Naive B cell (primary cell): Measurements from ENCODE around the gene GALR1. TPM values are rescaled to one million over a fixed set of nuclear protein-coding genes. Genes with fewer than 3 reads are reported as not detected.
"Not testable (repeated sequence)": the region's sequence is repeated elsewhere in the genome, so short reads cannot be mapped to it uniquely, and the experiment has no call there.

Experiments
- ATAC-seq, 2 donors: fragments of 150-1000 bp; cut with Tn5 transposase; 2 replicates each; pipeline ENCODE4 v1.10.0; 2021; ENCODE audit warnings: low read depth in 2 of 2, mild to moderate bottlenecking in 2 of 2, moderate library complexity in 2 of 2
- DNase-seq: peaks from one replicate; pipeline ENCODE4 v3.0.0; 2022
- H3K27ac Mint-ChIP-seq, 6 donors: one replicate each; pipeline ENCODE4 v1.8.0; 2020 to 2022; ENCODE audit warnings: mild to moderate bottlenecking in 6 of 6, mixed read lengths in 6 of 6, moderate library complexity in 5 of 6, inconsistent platforms in 2 of 6
- H3K27me3 Mint-ChIP-seq, 3 donors: one replicate each; pipeline ENCODE4 v1.8.0; 2021 to 2022; ENCODE audit warnings: mixed read lengths in 3 of 3, mild to moderate bottlenecking in 1 of 3
- H3K36me3 Mint-ChIP-seq, 2 donors: one replicate each; pipeline ENCODE4 v1.8.0; 2020 to 2022; ENCODE audit warnings: mixed read lengths in 2 of 2, inconsistent platforms in 1 of 2, mild to moderate bottlenecking in 1 of 2
- H3K4me1 Mint-ChIP-seq, 3 donors: one replicate each; pipeline ENCODE4 v1.8.0; 2020 to 2022; ENCODE audit warnings: mixed read lengths in 3 of 3, inconsistent platforms in 1 of 3, mild to moderate bottlenecking in 1 of 3, moderate library complexity in 1 of 3
- H3K4me3 Mint-ChIP-seq, 8 donors: one replicate each; pipeline ENCODE4 v1.8.0; 2020 to 2022; ENCODE audit warnings: mild to moderate bottlenecking in 8 of 8, mixed read lengths in 8 of 8, moderate library complexity in 8 of 8, inconsistent platforms in 2 of 8
- H3K9me3 Mint-ChIP-seq, 7 donors: one replicate each; pipeline ENCODE4 v1.8.0; 2020 to 2022; ENCODE audit warnings: mixed read lengths in 7 of 7, mild to moderate bottlenecking in 5 of 7, inconsistent platforms in 2 of 7, moderate library complexity in 1 of 7
- polyA plus RNA-seq, 6 donors: library from polyadenylated mRNA; unstranded; fragments of 300-500 nt; fragmentation: Illumina TruSeq; gene quantifications; one replicate each; pipeline ENCODE4 v1.2.3, GENCODE V29; 2021; ENCODE audit warnings: low read depth in 6 of 6

The GALR1 gene
- polyA plus RNA-seq, 6 donors from 2014 or later: not detected

GRCh38 chr18:77262643-77263465 lies 13.2 kb downstream of the GALR1 start:
- Mint-ChIP-seq H3K4me1 (no peaks in the 10 kb centered on the region), H3K9me3 (peaks cover 8 to 27% (median 15%) of the 10 kb centered on the region in 7 donors), H3K4me3 (no peak overlapping the region), H3K27ac (no peak overlapping the region), H3K36me3 (peaks cover 0 to 17% of the 10 kb centered on the region in 2 donors), H3K27me3 (peaks cover 1 to 41% (median 29%) of the 10 kb centered on the region in 3 donors)
- DNase-seq: no peak
- ATAC-seq: no peak

DNA sequence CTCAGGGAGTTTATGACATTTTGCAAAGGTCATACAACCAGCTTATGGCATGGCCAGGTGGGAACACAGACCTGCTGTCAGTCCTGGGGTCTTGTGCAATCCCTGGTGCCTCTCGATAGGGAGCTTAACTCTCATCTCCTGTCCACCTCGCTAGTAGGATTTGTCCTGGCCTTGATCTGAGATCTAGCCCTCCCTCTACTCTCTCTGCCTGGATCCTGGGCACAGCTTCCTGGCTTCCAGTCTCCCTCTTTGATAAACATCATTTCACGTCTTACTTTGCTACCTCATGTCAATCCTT lies 13.8 kb downstream of the GALR1 start:
- Mint-ChIP-seq H3K4me3 (no peak overlapping the region), H3K9me3 (peaks cover 8 to 27% (median 15%) of the 10 kb centered on the region in 7 donors), H3K27ac (no peak overlapping the region), H3K27me3 (peaks cover 3 to 41% (median 29%) of the 10 kb centered on the region in 3 donors), H3K36me3 (peaks cover 0 to 15% of the 10 kb centered on the region in 2 donors), H3K4me1 (no peaks in the 10 kb centered on the region)
- ATAC-seq (no peak), DNase-seq (no peak)

- no peak overlapping the region for H3K4me3 Mint-ChIP-seq
These were observed 18.3 kb downstream of the GALR1 start for GRCh38 chr18:77267969-77268368.

DNA sequence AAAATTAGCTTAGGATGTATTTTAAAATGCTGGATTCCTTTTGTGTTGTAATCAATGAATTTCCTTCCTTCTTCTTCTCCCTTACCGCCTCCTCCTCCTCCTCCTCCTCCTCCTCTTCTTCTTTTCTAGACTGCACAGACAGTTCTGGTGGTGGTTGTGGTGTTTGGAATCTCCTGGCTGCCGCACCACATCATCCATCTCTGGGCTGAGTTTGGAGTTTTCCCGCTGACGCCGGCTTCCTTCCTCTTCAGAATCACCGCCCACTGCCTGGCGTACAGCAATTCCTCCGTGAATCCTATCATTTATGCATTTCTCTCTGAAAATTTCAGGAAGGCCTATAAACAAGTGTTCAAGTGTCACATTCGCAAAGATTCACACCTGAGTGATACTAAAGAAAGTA lies 18.8 kb downstream of the GALR1 start:
- DNase-seq (no peak), ATAC-seq (no peak)
- H3K4me1 Mint-ChIP-seq: no peaks in the 10 kb centered on the region
- H3K27ac Mint-ChIP-seq: no peak overlapping the region
- H3K9me3 Mint-ChIP-seq: peaks cover 8 to 26% (median 13%) of the 10 kb centered on the region in 7 donors
- H3K36me3 Mint-ChIP-seq: peaks cover 0 to 11% of the 10 kb centered on the region in 2 donors
- no peak overlapping the region for H3K4me3 Mint-ChIP-seq
- H3K27me3 Mint-ChIP-seq: peaks cover 20 to 36% (median 34%) of the 10 kb centered on the region in 3 donors

More at GRCh38 chr18:77267969-77268368, 18.3 kb downstream of the GALR1 start:
- Mint-ChIP-seq H3K9me3 (peaks cover 8 to 27% (median 13%) of the 10 kb centered on the region in 7 donors), H3K27ac (no peak overlapping the region), H3K36me3 (peaks cover 0 to 11% of the 10 kb centered on the region in 2 donors), H3K4me1 (no peaks in the 10 kb centered on the region), H3K27me3 (peaks cover 20 to 36% (median 32%) of the 10 kb centered on the region in 3 donors)
- ATAC-seq (no peak), DNase-seq (no peak)

DNA sequence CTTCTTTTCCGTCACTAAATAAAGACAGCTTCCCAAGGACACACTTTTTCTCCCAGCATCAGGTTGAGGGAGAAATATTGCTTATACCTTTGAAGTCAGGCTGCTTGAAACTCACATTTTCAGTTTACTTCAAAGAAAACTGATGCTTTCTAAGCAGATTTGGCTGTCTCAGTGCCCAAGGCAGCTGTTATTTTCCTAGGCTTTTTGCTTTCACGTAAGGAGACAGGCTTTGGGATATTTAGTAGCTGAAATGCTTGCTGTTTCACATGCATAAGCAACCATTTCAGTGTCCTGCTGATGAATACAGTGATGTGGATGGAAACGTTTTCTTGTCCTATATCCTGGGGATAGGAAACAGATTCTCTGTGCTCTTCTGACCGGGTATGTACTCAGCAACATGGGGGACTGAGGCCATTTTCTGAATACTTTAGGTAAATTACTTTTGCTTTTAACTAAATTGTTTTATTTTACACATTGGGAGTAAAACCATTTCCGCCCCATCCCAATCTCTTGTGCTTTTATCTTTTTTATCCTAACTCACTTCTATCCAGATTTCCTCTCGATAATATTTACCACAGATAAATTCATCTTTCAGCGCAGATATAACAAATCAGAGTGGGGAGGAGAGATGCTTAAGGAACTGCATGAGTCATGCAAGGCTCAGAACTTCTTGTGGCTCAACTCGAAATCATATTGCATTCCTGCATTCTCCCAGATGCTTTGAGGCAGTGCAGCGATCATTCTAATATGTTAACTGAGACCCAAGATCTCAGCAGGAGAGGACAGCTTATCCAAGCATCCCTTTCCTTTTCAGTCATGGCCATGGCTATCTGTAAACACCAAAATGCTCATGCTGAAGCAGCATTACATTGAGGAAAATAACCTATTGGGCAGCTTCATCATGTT lies 22.2 kb downstream of the GALR1 start:
- H3K9me3 Mint-ChIP-seq: peaks cover 0 to 17% (median 3%) of the 10 kb centered on the region in 7 donors
- no peak overlapping the region for H3K4me3 Mint-ChIP-seq
- H3K27ac Mint-ChIP-seq: no peak overlapping the region
- DNase-seq: no peak
- H3K36me3 Mint-ChIP-seq: no peaks in the 10 kb centered on the region
- no peaks in the 10 kb centered on the region for H3K4me1 Mint-ChIP-seq
- peaks cover 17 to 50% (median 25%) of the 10 kb centered on the region in 3 donors for H3K27me3 Mint-ChIP-seq
- ATAC-seq: no peak

- not testable (repeated sequence) for H3K36me3 Mint-ChIP-seq, H3K4me3 Mint-ChIP-seq, DNase-seq, H3K4me1 Mint-ChIP-seq, H3K27ac Mint-ChIP-seq, ATAC-seq
- H3K27me3 Mint-ChIP-seq: peaks cover 23 to 27% (median 27%) of the 10 kb centered on the region in 3 donors
- H3K9me3 Mint-ChIP-seq: peaks cover 5 to 54% (median 15%) of the 10 kb centered on the region in 7 donors
These were observed 41.2 kb downstream of the GALR1 start for GRCh38 chr18:77290841-77291240.

DNA sequence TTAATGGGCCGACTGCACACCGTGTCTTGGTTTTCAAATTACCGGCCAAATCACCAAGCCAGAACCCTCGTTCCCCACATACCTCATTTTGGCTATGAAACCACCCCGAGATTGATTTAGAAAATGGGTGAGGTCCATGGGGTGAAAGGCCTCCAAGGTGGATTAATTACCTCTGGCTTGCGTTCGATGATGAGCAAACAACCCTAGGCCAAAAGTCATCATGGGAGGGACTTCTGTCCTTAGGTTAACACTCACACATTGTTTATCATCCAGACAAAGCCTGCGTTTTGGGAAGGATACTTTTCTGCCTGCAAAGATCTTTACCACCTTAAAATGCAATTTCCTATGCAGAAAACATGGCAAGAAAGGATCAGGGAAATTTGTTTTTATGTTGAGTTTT lies 48.5 kb downstream of the GALR1 start:
- Mint-ChIP-seq H3K9me3 (no peaks in the 10 kb centered on the region), H3K36me3 (no peaks in the 10 kb centered on the region), H3K4me1 (no peaks in the 10 kb centered on the region), H3K4me3 (no peak overlapping the region), H3K27me3 (peaks cover 10 to 16% (median 12%) of the 10 kb centered on the region in 3 donors), H3K27ac (no peak overlapping the region)
- no peak for ATAC-seq
- no peak for DNase-seq

DNA sequence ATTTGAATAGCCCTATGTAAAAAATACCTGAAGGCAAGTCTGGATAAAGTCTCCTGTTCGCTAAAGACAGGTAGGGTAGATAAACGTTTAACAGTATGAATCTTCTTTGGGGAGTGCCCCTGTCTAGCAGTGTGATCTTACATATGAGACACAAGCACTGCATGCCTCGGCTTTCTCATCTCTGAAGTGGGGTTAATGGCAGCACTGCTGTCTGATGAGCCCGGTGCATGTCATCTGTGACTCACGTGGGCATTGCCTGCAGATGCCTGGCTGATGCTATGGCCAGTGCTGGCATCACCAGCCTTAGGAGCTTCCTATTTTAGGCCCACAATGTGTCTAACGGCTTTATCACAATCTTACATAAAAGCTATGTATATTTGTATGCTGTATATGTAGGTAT lies 50.1 kb downstream of the GALR1 start:
- peaks cover 12 to 24% (median 16%) of the 10 kb centered on the region in 3 donors for H3K27me3 Mint-ChIP-seq
- DNase-seq: no peak
- no peak overlapping the region for H3K27ac Mint-ChIP-seq
- no peaks in the 10 kb centered on the region for H3K4me1 Mint-ChIP-seq
- H3K4me3 Mint-ChIP-seq: no peak overlapping the region
- no peaks in the 10 kb centered on the region for H3K36me3 Mint-ChIP-seq
- no peaks in the 10 kb centered on the region for H3K9me3 Mint-ChIP-seq
- no peak for ATAC-seq

DNA sequence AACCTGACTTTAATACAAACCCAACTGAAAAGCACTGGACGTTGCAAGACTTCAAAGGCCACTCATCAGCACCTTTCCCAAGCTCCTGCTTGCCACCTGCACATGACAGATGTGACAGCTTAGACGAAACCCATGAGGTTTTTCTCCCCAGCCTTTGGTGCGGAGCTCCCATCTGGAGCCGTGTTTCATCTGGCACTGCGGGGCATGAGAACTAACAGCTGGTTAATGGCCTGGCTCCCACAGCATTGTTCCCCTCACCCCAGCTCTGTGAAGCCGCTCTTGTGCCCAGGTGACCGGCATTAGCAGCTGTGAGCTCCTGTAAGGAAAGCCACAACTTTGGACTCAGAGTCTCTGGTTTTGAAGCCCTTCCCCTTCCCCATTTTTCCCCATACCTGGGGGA lies 50.9 kb downstream of the GALR1 start:
- no peaks in the 10 kb centered on the region for H3K36me3 Mint-ChIP-seq
- no peaks in the 10 kb centered on the region for H3K4me1 Mint-ChIP-seq

GRCh38 chr18:77304268-77304667 lies 54.6 kb downstream of the GALR1 start:
- no peaks in the 10 kb centered on the region for H3K9me3 Mint-ChIP-seq
- no peaks in the 10 kb centered on the region for H3K36me3 Mint-ChIP-seq
- H3K27ac Mint-ChIP-seq: no peak overlapping the region
- peaks cover 4 to 24% (median 7%) of the 10 kb centered on the region in 3 donors for H3K27me3 Mint-ChIP-seq
- DNase-seq: no peak
- H3K4me3 Mint-ChIP-seq: no peak overlapping the region
- H3K4me1 Mint-ChIP-seq: no peaks in the 10 kb centered on the region
- no peak for ATAC-seq

More for the DNA sequence above, 50.9 kb downstream of the GALR1 start:
- Mint-ChIP-seq H3K27me3 (peaks cover 12 to 24% (median 16%) of the 10 kb centered on the region in 3 donors), H3K27ac (no peak overlapping the region), H3K9me3 (no peaks in the 10 kb centered on the region), H3K4me3 (no peak overlapping the region)
- ATAC-seq (no peak), DNase-seq (no peak)

DNA sequence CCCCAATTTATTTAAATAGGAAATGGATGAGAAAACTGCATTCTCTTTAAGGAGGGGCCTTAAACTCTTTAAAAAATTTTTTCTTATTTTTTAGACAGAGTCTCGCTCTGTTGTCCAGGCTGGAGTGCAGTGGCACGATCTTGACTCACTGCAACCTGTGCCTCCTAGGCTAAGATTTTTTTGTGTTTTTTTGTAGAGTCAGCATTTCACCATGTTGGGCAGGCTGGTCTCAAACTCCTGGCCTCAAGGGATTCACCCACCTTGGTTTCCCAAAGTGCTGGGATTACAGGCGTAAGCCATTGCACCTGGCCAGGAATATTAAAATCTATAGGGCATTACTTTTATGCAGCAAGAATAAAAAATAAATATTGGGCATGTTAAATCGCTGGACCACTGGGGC lies 56.0 kb downstream of the GALR1 start:
- Mint-ChIP-seq H3K27ac (no peak overlapping the region), H3K36me3 (no peaks in the 10 kb centered on the region), H3K9me3 (no peaks in the 10 kb centered on the region), H3K4me3 (no peak overlapping the region), H3K27me3 (peaks cover 4 to 32% (median 12%) of the 10 kb centered on the region in 3 donors), H3K4me1 (no peaks in the 10 kb centered on the region)
- no peak for ATAC-seq
- no peak for DNase-seq

GRCh38 chr18:77308216-77308615 lies 58.6 kb downstream of the GALR1 start:
- no peak overlapping the region for H3K27ac Mint-ChIP-seq
- DNase-seq (no peak), ATAC-seq (no peak)
- no peaks in the 10 kb centered on the region for H3K4me1 Mint-ChIP-seq
- H3K27me3 Mint-ChIP-seq: peaks cover 2 to 23% (median 7%) of the 10 kb centered on the region in 3 donors
- H3K9me3 Mint-ChIP-seq: no peaks in the 10 kb centered on the region
- H3K4me3 Mint-ChIP-seq: no peak overlapping the region
- H3K36me3 Mint-ChIP-seq: no peaks in the 10 kb centered on the region

DNA sequence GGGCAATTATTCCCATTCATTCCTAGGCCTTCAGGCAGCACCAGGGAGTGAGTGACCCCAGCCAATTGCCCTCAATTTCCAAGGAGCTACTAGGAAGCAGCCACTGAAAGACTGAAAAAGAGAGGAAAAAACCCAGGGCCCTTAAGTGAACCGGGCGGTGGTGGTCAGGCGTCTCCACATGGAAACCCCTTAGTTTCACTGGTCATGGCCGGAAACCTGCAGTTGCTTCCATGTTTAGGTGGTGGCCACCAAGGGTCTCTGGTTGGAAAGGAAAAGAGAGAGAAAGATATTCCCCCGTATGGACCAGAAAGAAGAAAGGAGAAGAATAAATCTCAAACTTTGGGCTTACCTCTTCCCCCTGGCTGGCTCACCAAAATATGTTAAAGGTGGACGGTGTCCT lies 64.9 kb downstream of the GALR1 start:
- Mint-ChIP-seq H3K4me3 (no peak overlapping the region), H3K9me3 (no peaks in the 10 kb centered on the region), H3K4me1 (no peaks in the 10 kb centered on the region), H3K27ac (no peak overlapping the region), H3K27me3 (peaks cover 10 to 14% (median 12%) of the 10 kb centered on the region in 3 donors), H3K36me3 (no peaks in the 10 kb centered on the region)
- no peak for DNase-seq
- no peak for ATAC-seq
